HL-60 (cell line): ENCODE measurements around the gene TRIML1.

Experiments
- GABPA ChIP-seq: IDR thresholded peaks from 2 replicates; pipeline ENCODE4 v1.6.1; 2012; ENCODE audit warnings: low read depth
- POLR2AphosphoS5 ChIP-seq: IDR thresholded peaks from 2 replicates; pipeline ENCODE4 v1.6.1; 2012; ENCODE audit warnings: low read depth
- SPI1 ChIP-seq: IDR thresholded peaks from 2 replicates; pipeline ENCODE4 v1.6.1; 2012; ENCODE audit warnings: low read depth, mild to moderate bottlenecking, borderline replicate concordance
- TF ChIP-seq, protein P1 (sequence below): IDR thresholded peaks from one replicate; pipeline ENCODE4 v1.5.1; 2011; ENCODE audit warnings: low read length, control low read depth, inconsistent platforms; ENCODE audit not compliant: insufficient read depth
- TF ChIP-seq, protein P2 (sequence below): IDR thresholded peaks from 2 replicates; pipeline ENCODE4 v1.6.1; 2012; ENCODE audit warnings: low read depth; ENCODE audit not compliant: insufficient replicate concordance

DNA sequence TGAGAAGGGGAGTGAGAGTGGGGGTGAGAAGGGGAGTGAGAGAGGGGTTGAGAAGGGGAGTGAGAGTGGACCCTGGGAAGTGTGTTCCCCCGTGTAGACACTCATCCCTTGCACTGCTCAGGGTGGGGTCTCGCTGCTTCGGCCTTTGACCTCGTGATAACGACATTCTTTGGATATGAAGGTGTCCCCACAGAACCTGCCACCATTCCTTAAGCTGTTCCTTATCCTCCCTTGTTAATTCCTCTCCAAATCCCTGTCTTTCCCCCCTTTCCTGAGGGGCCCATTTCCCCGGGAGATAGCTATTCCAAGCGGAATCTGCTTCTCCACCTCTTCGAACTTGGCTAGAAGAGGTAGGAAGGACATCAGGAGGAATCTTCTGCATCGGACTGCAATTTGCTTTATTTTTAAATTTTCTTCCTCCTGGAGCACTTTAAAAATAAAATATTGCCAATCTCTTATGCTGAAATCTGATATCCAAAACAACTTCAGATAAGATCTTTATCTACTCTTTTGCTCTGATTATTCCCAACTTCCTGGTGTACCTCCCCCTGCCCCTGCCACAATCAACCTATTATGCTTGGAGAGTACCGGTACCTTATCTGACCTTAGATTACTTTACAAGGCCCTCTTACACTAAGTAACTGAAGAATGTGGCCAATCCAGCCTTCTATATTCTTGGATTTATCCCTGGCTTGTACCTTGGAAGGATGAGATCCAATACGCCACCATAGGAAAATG, 15.6 kb downstream of the TRIML1 start:
- no peak for TF ChIP-seq SPI1
- no peak for TF ChIP-seq POLR2AphosphoS5
- TF ChIP-seq, protein P1, sequence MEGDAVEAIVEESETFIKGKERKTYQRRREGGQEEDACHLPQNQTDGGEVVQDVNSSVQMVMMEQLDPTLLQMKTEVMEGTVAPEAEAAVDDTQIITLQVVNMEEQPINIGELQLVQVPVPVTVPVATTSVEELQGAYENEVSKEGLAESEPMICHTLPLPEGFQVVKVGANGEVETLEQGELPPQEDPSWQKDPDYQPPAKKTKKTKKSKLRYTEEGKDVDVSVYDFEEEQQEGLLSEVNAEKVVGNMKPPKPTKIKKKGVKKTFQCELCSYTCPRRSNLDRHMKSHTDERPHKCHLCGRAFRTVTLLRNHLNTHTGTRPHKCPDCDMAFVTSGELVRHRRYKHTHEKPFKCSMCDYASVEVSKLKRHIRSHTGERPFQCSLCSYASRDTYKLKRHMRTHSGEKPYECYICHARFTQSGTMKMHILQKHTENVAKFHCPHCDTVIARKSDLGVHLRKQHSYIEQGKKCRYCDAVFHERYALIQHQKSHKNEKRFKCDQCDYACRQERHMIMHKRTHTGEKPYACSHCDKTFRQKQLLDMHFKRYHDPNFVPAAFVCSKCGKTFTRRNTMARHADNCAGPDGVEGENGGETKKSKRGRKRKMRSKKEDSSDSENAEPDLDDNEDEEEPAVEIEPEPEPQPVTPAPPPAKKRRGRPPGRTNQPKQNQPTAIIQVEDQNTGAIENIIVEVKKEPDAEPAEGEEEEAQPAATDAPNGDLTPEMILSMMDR: no peak
- TF ChIP-seq GABPA: no peak
- TF ChIP-seq, protein P2, sequence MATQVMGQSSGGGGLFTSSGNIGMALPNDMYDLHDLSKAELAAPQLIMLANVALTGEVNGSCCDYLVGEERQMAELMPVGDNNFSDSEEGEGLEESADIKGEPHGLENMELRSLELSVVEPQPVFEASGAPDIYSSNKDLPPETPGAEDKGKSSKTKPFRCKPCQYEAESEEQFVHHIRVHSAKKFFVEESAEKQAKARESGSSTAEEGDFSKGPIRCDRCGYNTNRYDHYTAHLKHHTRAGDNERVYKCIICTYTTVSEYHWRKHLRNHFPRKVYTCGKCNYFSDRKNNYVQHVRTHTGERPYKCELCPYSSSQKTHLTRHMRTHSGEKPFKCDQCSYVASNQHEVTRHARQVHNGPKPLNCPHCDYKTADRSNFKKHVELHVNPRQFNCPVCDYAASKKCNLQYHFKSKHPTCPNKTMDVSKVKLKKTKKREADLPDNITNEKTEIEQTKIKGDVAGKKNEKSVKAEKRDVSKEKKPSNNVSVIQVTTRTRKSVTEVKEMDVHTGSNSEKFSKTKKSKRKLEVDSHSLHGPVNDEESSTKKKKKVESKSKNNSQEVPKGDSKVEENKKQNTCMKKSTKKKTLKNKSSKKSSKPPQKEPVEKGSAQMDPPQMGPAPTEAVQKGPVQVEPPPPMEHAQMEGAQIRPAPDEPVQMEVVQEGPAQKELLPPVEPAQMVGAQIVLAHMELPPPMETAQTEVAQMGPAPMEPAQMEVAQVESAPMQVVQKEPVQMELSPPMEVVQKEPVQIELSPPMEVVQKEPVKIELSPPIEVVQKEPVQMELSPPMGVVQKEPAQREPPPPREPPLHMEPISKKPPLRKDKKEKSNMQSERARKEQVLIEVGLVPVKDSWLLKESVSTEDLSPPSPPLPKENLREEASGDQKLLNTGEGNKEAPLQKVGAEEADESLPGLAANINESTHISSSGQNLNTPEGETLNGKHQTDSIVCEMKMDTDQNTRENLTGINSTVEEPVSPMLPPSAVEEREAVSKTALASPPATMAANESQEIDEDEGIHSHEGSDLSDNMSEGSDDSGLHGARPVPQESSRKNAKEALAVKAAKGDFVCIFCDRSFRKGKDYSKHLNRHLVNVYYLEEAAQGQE: no peak
